HG03521 (cell line): Measurements from ENCODE around the gene OPA1.
"Not testable (repeated sequence)": the region's sequence is repeated elsewhere in the genome, so short reads cannot be mapped to it uniquely, and the experiment has no call there.

Experiments
- ATAC-seq: cut with Tn5 transposase; IDR thresholded peaks from one replicate; pipeline ENCODE4 v1.9.1; 2021; ENCODE audit warnings: mild to moderate bottlenecking, moderate library complexity; ENCODE audit not compliant: unreplicated experiment

Gene OPA1

GRCh38 chr3:193589129-193589528 lies 3.9 kb upstream of the OPA1 start:
- ATAC-seq, result no peak

- no peak for ATAC-seq
Measured at GRCh38 chr3:193589616-193590015, 3.4 kb upstream of the OPA1 start.

GRCh38 chr3:193590088-193590856 lies 2.7 kb upstream of the OPA1 start:
- no peak for ATAC-seq

- peak; percentile 30 for ATAC-seq
Measured at GRCh38 chr3:193593668-193594030, 641 bp downstream of the OPA1 start.

- no peak for ATAC-seq
Measured at GRCh38 chr3:193594946-193595689, 2.1 kb downstream of the OPA1 start.

GRCh38 chr3:193595939-193596487 lies 3.0 kb downstream of the OPA1 start:
- ATAC-seq, result no peak

GRCh38 chr3:193598202-193598601 lies 5.2 kb downstream of the OPA1 start:
- no peak for ATAC-seq

GRCh38 chr3:193599393-193599792 lies 6.4 kb downstream of the OPA1 start:
- ATAC-seq, result no peak

- peak; percentile 64 for ATAC-seq
Measured at GRCh38 chr3:193605876-193606275, 12.9 kb downstream of the OPA1 start.

- ATAC-seq, result not testable (repeated sequence)
Measured at GRCh38 chr3:193606892-193607291, 13.9 kb downstream of the OPA1 start.

- ATAC-seq, result not testable (repeated sequence)
Measured at GRCh38 chr3:193610516-193610915, 17.5 kb downstream of the OPA1 start.

- ATAC-seq, result no peak
Measured at GRCh38 chr3:193614430-193614829, 21.4 kb downstream of the OPA1 start.

- ATAC-seq, result no peak
Measured at GRCh38 chr3:193617628-193618027, 24.6 kb downstream of the OPA1 start.

GRCh38 chr3:193620057-193620456 lies 27.0 kb downstream of the OPA1 start:
- ATAC-seq, result no peak

- peak; percentile 79 for ATAC-seq
Measured at GRCh38 chr3:193620650-193621049, 27.6 kb downstream of the OPA1 start.

GRCh38 chr3:193621127-193621526 lies 28.1 kb downstream of the OPA1 start:
- ATAC-seq, result no peak

- ATAC-seq, result no peak
Measured at GRCh38 chr3:193630005-193630404, 37.0 kb downstream of the OPA1 start.

GRCh38 chr3:193637831-193638230 lies 44.8 kb downstream of the OPA1 start:
- no peak for ATAC-seq

- ATAC-seq, result no peak
Measured at GRCh38 chr3:193638833-193639232, 45.8 kb downstream of the OPA1 start.

- ATAC-seq, result no peak
Measured at GRCh38 chr3:193640165-193640715, 47.2 kb downstream of the OPA1 start.

- no peak for ATAC-seq
Measured at GRCh38 chr3:193640728-193641439, 47.9 kb downstream of the OPA1 start.
